Measurements from ENCODE around the gene MTHFS. TPM values are rescaled to one million over a fixed set of nuclear protein-coding genes. Genes with fewer than 3 reads are reported as not detected.
"Not testable (repeated sequence)": the region's sequence is repeated elsewhere in the genome, so short reads cannot be mapped to it uniquely, and the experiment has no call there.

Gene MTHFS
- total RNA-seq, 2 experiments from 2014 or later, result 36.1 to 48.5 TPM

GRCh38 chr15:79926116-79926515 is 29.3 kb upstream of the MTHFS start:
- ATAC-seq; DNase-seq; H3K9me3 Mint-ChIP-seq (ENCODE audit: low read depth); H3K27me3 Mint-ChIP-seq; H3K27ac Mint-ChIP-seq; CTCF ChIA-PET; H3K4me3 Mint-ChIP-seq; intact Hi-C loops (cut with DNase I, micrococcal nuclease); POLR2A ChIA-PET: not testable (repeated sequence)
- H3K36me3 Mint-ChIP-seq (ENCODE audit: low read depth), result peaks cover 25% of the 10 kb centered on the region
- H3K4me1 Mint-ChIP-seq, result peaks cover 21% of the 10 kb centered on the region

GRCh38 chr15:79924379-79924778 is 27.6 kb upstream of the MTHFS start:
- H3K36me3 Mint-ChIP-seq (ENCODE audit: low read depth), result peaks cover 40% of the 10 kb centered on the region
- ATAC-seq, result no peak

DNA sequence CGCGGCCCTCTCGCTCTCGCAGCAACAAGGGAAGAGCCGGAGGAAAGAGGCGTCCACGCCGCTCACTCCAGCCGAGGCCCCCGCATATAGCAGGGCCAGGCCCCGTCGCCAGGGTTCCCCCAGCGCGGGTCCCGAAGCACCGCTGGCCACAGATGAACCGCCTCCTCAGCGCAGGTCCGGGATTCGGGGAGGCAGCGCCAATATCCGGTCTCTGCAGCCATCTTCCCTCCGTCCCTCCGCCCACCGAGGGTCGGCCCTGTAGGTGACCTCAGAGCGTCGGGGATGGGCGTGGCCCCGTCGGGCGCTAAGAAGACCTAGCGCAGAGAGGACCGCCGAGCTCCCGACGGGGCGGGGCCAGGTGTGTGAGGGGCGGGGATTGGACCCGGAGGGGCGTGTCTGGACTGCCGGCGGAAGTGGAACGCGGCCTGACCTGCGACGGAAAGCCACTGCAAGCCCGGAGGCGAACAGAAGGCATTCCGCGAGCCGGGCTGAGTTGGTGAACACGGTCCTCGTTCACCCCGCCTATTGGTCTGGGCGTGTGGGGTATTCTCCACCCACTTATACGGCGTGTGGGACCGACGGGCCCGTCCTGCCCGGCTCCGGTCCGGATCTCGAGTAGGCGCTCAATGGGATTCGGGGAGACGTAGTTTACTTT is 26.8 kb upstream of the MTHFS start:
- peak; percentile 94 for ATAC-seq
- POLR2A ChIA-PET, result interaction anchor here (1.0 to 3.4 kb wide), 5 partner anchors 14 to 136 kb away, joined by 3 to 48 read pairs (median 12); partner anchors contain the start of genes BCL2A1, MTHFS and ZFAND6
- CTCF ChIA-PET, result interaction anchor here (2.0 to 2.6 kb wide), 2 partner anchors 25 to 48 kb away, joined by 11 read pairs; partner anchors contain the start of gene BCL2A1
- H3K4me1 Mint-ChIP-seq, result peaks cover 23% of the 10 kb centered on the region
- H3K27ac Mint-ChIP-seq, result peak overlapping the region; percentile 94
- intact Hi-C loops (cut with DNase I, micrococcal nuclease), result loop anchor here (1.0 to 2.0 kb wide), 7 partner anchors 26 to 1051 kb away; partner anchors contain the start of genes BCL2A1 (in 2 of the 2), MTHFS (in 2 of the 2), ZFAND6 (in 2 of the 2) and FAH (in 1 of the 2)
- peaks cover 47% of the 10 kb centered on the region for H3K36me3 Mint-ChIP-seq (ENCODE audit: low read depth)
- H3K9me3 Mint-ChIP-seq (ENCODE audit: low read depth), result peaks cover 18% of the 10 kb centered on the region
- H3K4me3 Mint-ChIP-seq, result peak overlapping the region; percentile 89
- H3K27me3 Mint-ChIP-seq, result no peaks in the 10 kb centered on the region
- peak; percentile 99 for DNase-seq

More at GRCh38 chr15:79924379-79924778, 27.6 kb upstream of the MTHFS start:
- peak overlapping the region; percentile 63 for H3K27ac Mint-ChIP-seq
- H3K4me3 Mint-ChIP-seq, result peak overlapping the region; percentile 89
- no peak for DNase-seq
- H3K27me3 Mint-ChIP-seq, result no peaks in the 10 kb centered on the region
- POLR2A ChIA-PET, result no interaction called here
- intact Hi-C loops (cut with DNase I, micrococcal nuclease), result no loop called here
- H3K4me1 Mint-ChIP-seq, result peaks cover 21% of the 10 kb centered on the region
- CTCF ChIA-PET, result no interaction called here
- peaks cover 13% of the 10 kb centered on the region for H3K9me3 Mint-ChIP-seq (ENCODE audit: low read depth)

GRCh38 chr15:79923079-79923514 is 26.3 kb upstream of the MTHFS start:
- Mint-ChIP-seq H3K4me3 (peak overlapping the region; percentile 89), H3K36me3 (ENCODE audit: low read depth) (peaks cover 50% of the 10 kb centered on the region), H3K27ac (peak overlapping the region; percentile 94), H3K27me3 (no peaks in the 10 kb centered on the region), H3K4me1 (peaks cover 23% of the 10 kb centered on the region), H3K9me3 (ENCODE audit: low read depth) (peaks cover 21% of the 10 kb centered on the region)
- ChIA-PET CTCF (interaction anchor here (1.6 to 2.6 kb wide), 4 partner anchors 25 to 69 kb away, joined by 6 to 11 read pairs (median 11); partner anchors contain the start of genes BCL2A1 and MTHFS), POLR2A (interaction anchor here (0.6 to 3.4 kb wide), 7 partner anchors 14 to 136 kb away, joined by 3 to 48 read pairs (median 4); partner anchors contain the start of genes BCL2A1, MTHFS and ZFAND6)
- intact Hi-C loops (cut with DNase I, micrococcal nuclease), result loop anchor here (1.0 to 2.0 kb wide), 7 partner anchors 26 to 1050 kb away; partner anchors contain the start of genes BCL2A1 (in 2 of the 2), MTHFS (in 2 of the 2), ZFAND6 (in 2 of the 2) and FAH (in 1 of the 2)
- peak; percentile 89 for DNase-seq
- peak; percentile 58 for ATAC-seq

DNA sequence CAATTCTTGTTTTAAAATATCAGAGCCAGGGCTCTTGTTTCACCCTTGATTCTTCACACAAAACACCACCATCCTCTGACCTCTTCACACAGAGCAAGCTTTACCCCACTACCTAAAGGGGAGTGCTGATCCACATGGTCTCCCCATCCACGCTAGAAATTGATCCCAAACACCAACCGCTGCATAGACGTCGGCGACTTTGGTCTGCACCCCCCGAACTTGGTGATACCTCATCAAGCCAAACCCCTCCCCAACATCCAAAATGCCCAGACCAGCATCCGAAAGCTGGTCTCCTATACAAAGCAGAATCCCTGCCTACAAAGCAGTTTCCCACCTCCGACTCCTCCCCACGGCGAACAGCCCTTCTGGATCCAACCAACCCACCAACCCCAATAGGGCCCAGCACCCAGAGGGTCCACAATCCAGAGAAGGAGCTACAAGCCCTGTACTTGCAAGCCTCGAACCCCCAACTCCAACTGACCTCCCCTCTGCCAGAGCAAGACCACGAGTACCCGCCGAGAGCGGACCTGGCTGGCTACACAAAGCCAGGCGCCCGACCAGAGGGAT is 25.8 kb upstream of the MTHFS start:
- Mint-ChIP-seq H3K27ac (peak overlapping the region; percentile 94), H3K36me3 (ENCODE audit: low read depth) (peaks cover 55% of the 10 kb centered on the region), H3K27me3 (no peaks in the 10 kb centered on the region), H3K4me3 (peak overlapping the region; percentile 89), H3K4me1 (peaks cover 23% of the 10 kb centered on the region), H3K9me3 (ENCODE audit: low read depth) (peaks cover 24% of the 10 kb centered on the region)
- no peak for DNase-seq
- ChIA-PET POLR2A (interaction anchor here (0.6 to 3.4 kb wide), 6 partner anchors 13 to 49 kb away, joined by 3 to 48 read pairs (median 8); partner anchors contain the start of genes BCL2A1 and MTHFS), CTCF (interaction anchor here (1.1 to 2.6 kb wide), 7 partner anchors 11 to 69 kb away, joined by 5 to 11 read pairs (median 7); partner anchors contain the start of genes BCL2A1 and MTHFS)
- ATAC-seq, result no peak
- intact Hi-C loops (cut with DNase I, micrococcal nuclease), result loop anchor here (1.0 to 2.0 kb wide), 7 partner anchors 25 to 1050 kb away; partner anchors contain the start of genes BCL2A1 (in 2 of the 2), MTHFS (in 2 of the 2), ZFAND6 (in 2 of the 2) and FAH (in 1 of the 2)

GRCh38 chr15:79919749-79920511 is 23.1 kb upstream of the MTHFS start:
- CTCF ChIA-PET, result interaction anchor here (2.1 kb wide), 1 partner anchor 48 kb away, joined by 6 read pairs; no protein-coding TSS in a partner anchor
- no peak overlapping the region for H3K27ac Mint-ChIP-seq
- intact Hi-C loops (cut with DNase I, micrococcal nuclease), result no loop called here
- no peak overlapping the region for H3K4me3 Mint-ChIP-seq
- no peaks in the 10 kb centered on the region for H3K27me3 Mint-ChIP-seq
- no peak for DNase-seq
- peaks cover 41% of the 10 kb centered on the region for H3K9me3 Mint-ChIP-seq (ENCODE audit: low read depth)
- peaks cover 23% of the 10 kb centered on the region for H3K4me1 Mint-ChIP-seq
- no peak for ATAC-seq
- peaks cover 76% of the 10 kb centered on the region for H3K36me3 Mint-ChIP-seq (ENCODE audit: low read depth)
- POLR2A ChIA-PET, result no interaction called here

DNA sequence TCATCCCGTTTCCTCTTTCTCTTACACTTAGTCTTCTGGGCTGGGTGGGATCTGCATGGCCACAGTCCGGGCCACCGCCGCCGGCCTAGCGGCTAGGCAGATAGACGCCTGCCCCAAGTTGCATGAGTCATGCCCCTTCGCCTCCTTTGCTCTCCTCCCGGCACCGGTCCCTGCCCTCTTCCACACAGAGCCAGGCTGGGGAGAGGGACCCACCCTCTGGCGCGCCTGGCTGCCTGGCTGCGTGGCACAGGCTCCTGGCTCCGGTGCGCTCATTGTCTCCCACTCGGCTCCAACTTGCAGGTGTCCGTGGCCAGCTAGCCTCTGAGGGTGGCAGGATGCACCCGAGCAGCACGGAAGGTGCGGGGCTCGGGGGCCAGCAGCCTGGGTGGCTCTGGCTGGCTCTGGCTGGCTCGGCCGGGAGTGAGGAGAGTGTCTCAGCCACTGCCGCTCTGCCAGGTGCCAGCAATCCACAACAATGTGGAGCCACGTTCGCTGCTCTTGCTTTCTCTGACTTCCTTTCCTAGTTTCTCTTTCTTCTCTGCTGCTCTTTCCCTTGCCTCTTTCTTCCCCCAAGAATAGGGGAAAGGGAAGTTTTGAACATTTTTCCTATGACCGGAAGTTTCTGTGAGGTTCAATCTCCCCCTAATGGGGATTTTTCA is 22.4 kb upstream of the MTHFS start:
- H3K9me3 Mint-ChIP-seq (ENCODE audit: low read depth), result peaks cover 46% of the 10 kb centered on the region
- H3K36me3 Mint-ChIP-seq (ENCODE audit: low read depth), result peaks cover 81% of the 10 kb centered on the region
- ATAC-seq (no peak), DNase-seq (no peak)
- no peak overlapping the region for H3K4me3 Mint-ChIP-seq
- ChIA-PET CTCF (no interaction called here), POLR2A (no interaction called here)
- H3K27ac Mint-ChIP-seq, result no peak overlapping the region
- intact Hi-C loops (cut with DNase I, micrococcal nuclease), result no loop called here
- H3K4me1 Mint-ChIP-seq, result peaks cover 19% of the 10 kb centered on the region
- no peaks in the 10 kb centered on the region for H3K27me3 Mint-ChIP-seq

DNA sequence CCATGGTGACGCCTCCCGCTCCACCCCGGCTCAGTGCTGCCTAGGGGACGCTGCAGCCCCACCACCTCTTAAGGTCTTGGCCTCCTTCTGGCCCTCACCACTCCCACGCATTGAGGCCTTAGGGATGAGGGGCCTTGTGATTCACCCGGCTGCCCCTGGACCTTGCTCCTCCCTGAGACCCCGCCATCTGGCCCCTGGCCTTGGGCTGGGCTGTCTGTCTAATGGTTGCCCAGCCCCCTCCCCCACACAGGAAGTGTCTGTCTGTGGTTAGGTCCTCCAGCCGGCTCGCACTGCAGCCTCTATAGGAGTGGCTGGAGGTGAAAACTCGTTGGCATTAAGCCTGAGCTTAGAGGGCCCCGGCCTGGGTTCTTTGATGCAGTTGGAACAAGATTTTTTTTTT is 21.5 kb upstream of the MTHFS start:
- peaks cover 49% of the 10 kb centered on the region for H3K9me3 Mint-ChIP-seq (ENCODE audit: low read depth)
- H3K27me3 Mint-ChIP-seq, result no peaks in the 10 kb centered on the region
- H3K27ac Mint-ChIP-seq, result no peak overlapping the region
- H3K4me3 Mint-ChIP-seq, result no peak overlapping the region
- ATAC-seq (no peak), DNase-seq (no peak)
- POLR2A ChIA-PET, result no interaction called here
- CTCF ChIA-PET, result no interaction called here
- peaks cover 84% of the 10 kb centered on the region for H3K36me3 Mint-ChIP-seq (ENCODE audit: low read depth)
- intact Hi-C loops (cut with DNase I, micrococcal nuclease), result no loop called here
- peaks cover 16% of the 10 kb centered on the region for H3K4me1 Mint-ChIP-seq

GRCh38 chr15:79916502-79917132 is 19.8 kb upstream of the MTHFS start:
- no peak for DNase-seq
- H3K36me3 Mint-ChIP-seq (ENCODE audit: low read depth), result peaks cover 80% of the 10 kb centered on the region
- CTCF ChIA-PET, result no interaction called here
- H3K27ac Mint-ChIP-seq, result no peak overlapping the region
- intact Hi-C loops (cut with DNase I, micrococcal nuclease), result no loop called here
- ATAC-seq, result no peak
- H3K27me3 Mint-ChIP-seq, result no peaks in the 10 kb centered on the region
- POLR2A ChIA-PET, result interaction anchor here (0.7 kb wide), 2 partner anchors 19 to 51 kb away, joined by 3 read pairs; no protein-coding TSS in a partner anchor
- H3K4me1 Mint-ChIP-seq, result peaks cover 6% of the 10 kb centered on the region
- H3K9me3 Mint-ChIP-seq (ENCODE audit: low read depth), result peaks cover 49% of the 10 kb centered on the region
- H3K4me3 Mint-ChIP-seq, result no peak overlapping the region

DNA sequence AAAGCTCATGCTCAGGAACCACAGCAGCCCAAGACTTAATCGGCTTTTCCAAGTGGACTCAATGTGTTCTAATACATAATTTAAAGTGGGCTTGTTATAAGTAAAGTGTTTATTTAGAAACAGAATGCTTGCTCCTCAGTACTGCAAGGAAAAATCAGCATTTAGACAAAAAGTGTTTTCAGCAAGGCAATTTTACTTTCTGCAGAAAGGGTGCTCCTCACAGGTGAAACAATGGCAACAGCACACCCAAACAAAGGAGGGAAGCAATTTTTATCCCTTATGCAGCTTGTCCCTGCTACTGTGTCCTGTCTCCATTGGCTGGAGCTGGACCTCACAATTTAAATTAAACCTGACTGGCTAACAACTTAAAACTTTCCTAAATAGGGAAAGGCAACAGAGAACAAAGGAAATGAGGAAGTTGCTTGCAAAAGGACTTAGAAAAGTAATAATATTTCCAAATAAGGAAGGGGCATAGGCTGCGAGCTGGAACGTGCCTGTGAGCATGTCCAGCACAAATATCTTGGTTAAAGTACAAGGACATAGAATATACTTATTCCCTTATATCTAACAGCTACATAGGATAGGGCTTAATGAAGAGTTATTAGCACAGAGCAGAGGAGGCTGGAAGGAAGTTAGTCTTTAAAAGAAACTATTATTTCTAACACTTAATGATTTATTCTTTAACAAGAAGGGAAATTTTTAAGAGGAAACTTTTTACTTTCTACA is 19.1 kb upstream of the MTHFS start:
- H3K4me3 Mint-ChIP-seq; CTCF ChIA-PET; H3K4me1 Mint-ChIP-seq; H3K27ac Mint-ChIP-seq; intact Hi-C loops (cut with DNase I, micrococcal nuclease); H3K27me3 Mint-ChIP-seq; ATAC-seq; DNase-seq: not testable (repeated sequence)
- Mint-ChIP-seq H3K36me3 (ENCODE audit: low read depth) (peaks cover 73% of the 10 kb centered on the region), H3K9me3 (ENCODE audit: low read depth) (peaks cover 45% of the 10 kb centered on the region)
- POLR2A ChIA-PET, result interaction anchor here (1.2 kb wide), 1 partner anchor 10 kb away, joined by 3 read pairs; no protein-coding TSS in a partner anchor
